Breast epithelium (tissue), 4 donors: ENCODE results near the gene PCAT6. TPM values are rescaled to one million over a fixed set of nuclear protein-coding genes. Genes with fewer than 3 reads are reported as not detected.
A peak's percentile ranks its signal among the peaks of the same experiment; 100 is the strongest.

Experiments
- DNase-seq, 2 donors: peaks; one replicate each; pipeline ENCODE4 v3.0.0-alpha.2; 2019; ENCODE audit warnings: low spot score in 2 of 2
- H3K27ac ChIP-seq, 2 donors: fragments of 200-600 bp; sonication (generic) in 1 of 2; one replicate each; pipeline ENCODE4 v1.5.1; 2016 to 2019; ENCODE audit warnings: mild to moderate bottlenecking in 1 of 2
- H3K27me3 ChIP-seq, 2 donors: fragments of 200-600 bp; sonication (generic) in 1 of 2; one replicate each; pipeline versions ENCODE4 v1.5.1 to v1.6.0; 2017 to 2019; ENCODE audit warnings: control low read depth in 1 of 2, mild to moderate bottlenecking in 1 of 2
- H3K36me3 ChIP-seq: fragments of 200-600 bp; one replicate; pipeline ENCODE4 v1.5.1; 2019
- H3K4me1 ChIP-seq, 2 donors: fragments of 200-600 bp; sonication (generic); one replicate each; pipeline ENCODE4 v1.5.1; 2016 to 2019; ENCODE audit warnings: control low read depth in 1 of 2
- H3K4me3 ChIP-seq, 3 donors: fragments of 200-600 bp; sonication (generic); 1 replicate in 2 of 3; 2 replicates in 1 of 3; pipeline ENCODE4 v1.5.1; 2016 to 2019; ENCODE audit warnings: mild to moderate bottlenecking in 3 of 3, moderate library complexity in 2 of 3
- H3K9me3 ChIP-seq, 2 donors: fragments of 200-600 bp; sonication (generic) in 1 of 2; one replicate each; pipeline ENCODE4 v1.5.1; 2016 to 2019; ENCODE audit warnings: control low read depth in 1 of 2
- POLR2A ChIP-seq: fragments of 450-650 bp; IDR thresholded peaks from one replicate; pipeline ENCODE4 v1.6.1; 2016; ENCODE audit warnings: antibody characterized with exemption, mild to moderate bottlenecking, moderate library complexity
- POLR2AphosphoS5 ChIP-seq, 3 donors: sonication (generic); formaldehyde crosslinking; IDR thresholded peaks; one replicate each; pipeline ENCODE4 v1.6.1; 2017; ENCODE audit warnings: antibody characterized with exemption in 3 of 3
- intact Hi-C: fragments of 100-400 bp; cut with DNase I; formaldehyde crosslinking; loops from one replicate; pipeline ENCODE4 v1.15.1; 2023; ENCODE audit warnings: low total_unique reads
- total RNA-seq, 3 donors: library from RNA; depleted of rRNA; stranded (reverse); fragments of >200 nt; gene quantifications; one replicate each; pipeline ENCODE4 v1.1.0, GENCODE V29; 2016
- TF ChIP-seq, protein P1 (sequence below), 3 donors: fragments of 450-650 bp; IDR thresholded peaks; one replicate each; pipeline ENCODE4 v1.5.1; 2016 to 2017; ENCODE audit warnings: antibody characterized with exemption in 3 of 3, mild to moderate bottlenecking in 3 of 3, moderate library complexity in 3 of 3

Gene PCAT6
- total RNA-seq, 3 donors from 2014 or later: 1.8 TPM; not detected in 2

DNA sequence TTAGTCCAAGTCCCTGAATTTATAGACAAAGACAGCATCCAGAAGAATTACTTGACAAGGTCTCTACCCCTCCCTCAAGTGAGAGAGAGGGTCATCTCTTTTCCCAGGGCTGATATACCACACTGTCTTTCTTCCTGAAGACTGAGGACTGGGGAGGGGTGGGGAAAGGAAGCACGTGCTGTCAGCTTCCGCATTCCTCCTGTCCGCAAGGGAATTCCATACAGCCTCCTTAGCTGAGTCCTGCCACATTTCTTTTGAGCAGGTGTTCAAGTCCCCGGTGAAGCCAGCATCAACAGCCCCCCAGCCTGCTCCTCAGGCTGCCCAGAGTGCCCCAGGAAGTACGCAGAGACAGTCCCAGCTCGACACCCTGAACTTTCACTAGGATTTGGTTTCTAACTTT, 34.2 kb downstream of the PCAT6 start:
- intact Hi-C loops: no loop called here
- Histone ChIP-seq H3K9me3 (no peaks in the 10 kb centered on the region), H3K36me3 (no peaks in the 10 kb centered on the region), H3K27me3 (no peaks in the 10 kb centered on the region), H3K4me1 (no peaks in the 10 kb centered on the region), H3K4me3 (no peak overlapping the region), H3K27ac (no peak overlapping the region)
- TF ChIP-seq, protein P1, sequence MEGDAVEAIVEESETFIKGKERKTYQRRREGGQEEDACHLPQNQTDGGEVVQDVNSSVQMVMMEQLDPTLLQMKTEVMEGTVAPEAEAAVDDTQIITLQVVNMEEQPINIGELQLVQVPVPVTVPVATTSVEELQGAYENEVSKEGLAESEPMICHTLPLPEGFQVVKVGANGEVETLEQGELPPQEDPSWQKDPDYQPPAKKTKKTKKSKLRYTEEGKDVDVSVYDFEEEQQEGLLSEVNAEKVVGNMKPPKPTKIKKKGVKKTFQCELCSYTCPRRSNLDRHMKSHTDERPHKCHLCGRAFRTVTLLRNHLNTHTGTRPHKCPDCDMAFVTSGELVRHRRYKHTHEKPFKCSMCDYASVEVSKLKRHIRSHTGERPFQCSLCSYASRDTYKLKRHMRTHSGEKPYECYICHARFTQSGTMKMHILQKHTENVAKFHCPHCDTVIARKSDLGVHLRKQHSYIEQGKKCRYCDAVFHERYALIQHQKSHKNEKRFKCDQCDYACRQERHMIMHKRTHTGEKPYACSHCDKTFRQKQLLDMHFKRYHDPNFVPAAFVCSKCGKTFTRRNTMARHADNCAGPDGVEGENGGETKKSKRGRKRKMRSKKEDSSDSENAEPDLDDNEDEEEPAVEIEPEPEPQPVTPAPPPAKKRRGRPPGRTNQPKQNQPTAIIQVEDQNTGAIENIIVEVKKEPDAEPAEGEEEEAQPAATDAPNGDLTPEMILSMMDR (IDR thresholded peaks at IDR 0.05): no peak
- TF ChIP-seq POLR2AphosphoS5 (IDR thresholded peaks at IDR 0.05): no peak
- DNase-seq: no peak

DNA sequence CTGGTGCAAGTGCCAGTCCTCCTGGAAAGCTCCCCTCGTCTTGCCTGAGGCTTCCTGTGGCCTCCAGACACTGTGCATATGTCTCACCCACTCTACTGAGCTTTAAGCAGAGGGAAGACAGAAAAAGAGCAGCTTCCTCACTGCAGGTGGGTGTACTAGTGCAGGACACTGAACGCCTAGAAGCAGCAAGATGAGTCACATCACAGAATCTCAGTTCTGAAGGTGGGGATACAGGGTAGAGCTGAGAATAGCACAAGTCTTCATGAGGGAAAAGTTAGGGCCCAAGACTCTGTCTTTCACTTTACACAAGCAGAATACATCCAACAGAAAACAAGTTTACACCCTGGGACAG, 37.4 kb downstream of the PCAT6 start:
- H3K4me1 ChIP-seq: no peaks in the 10 kb centered on the region
- TF ChIP-seq POLR2A (no peak), POLR2AphosphoS5 (IDR thresholded peaks at IDR 0.05) (no peak)
- TF ChIP-seq, protein P1 (IDR thresholded peaks at IDR 0.05): no peak
- no peaks in the 10 kb centered on the region for H3K27me3 ChIP-seq
- no peaks in the 10 kb centered on the region for H3K36me3 ChIP-seq
- H3K4me3 ChIP-seq: no peak overlapping the region
- intact Hi-C loops: no loop called here
- H3K27ac ChIP-seq: no peak overlapping the region
- H3K9me3 ChIP-seq: no peaks in the 10 kb centered on the region
- DNase-seq: no peak

DNA sequence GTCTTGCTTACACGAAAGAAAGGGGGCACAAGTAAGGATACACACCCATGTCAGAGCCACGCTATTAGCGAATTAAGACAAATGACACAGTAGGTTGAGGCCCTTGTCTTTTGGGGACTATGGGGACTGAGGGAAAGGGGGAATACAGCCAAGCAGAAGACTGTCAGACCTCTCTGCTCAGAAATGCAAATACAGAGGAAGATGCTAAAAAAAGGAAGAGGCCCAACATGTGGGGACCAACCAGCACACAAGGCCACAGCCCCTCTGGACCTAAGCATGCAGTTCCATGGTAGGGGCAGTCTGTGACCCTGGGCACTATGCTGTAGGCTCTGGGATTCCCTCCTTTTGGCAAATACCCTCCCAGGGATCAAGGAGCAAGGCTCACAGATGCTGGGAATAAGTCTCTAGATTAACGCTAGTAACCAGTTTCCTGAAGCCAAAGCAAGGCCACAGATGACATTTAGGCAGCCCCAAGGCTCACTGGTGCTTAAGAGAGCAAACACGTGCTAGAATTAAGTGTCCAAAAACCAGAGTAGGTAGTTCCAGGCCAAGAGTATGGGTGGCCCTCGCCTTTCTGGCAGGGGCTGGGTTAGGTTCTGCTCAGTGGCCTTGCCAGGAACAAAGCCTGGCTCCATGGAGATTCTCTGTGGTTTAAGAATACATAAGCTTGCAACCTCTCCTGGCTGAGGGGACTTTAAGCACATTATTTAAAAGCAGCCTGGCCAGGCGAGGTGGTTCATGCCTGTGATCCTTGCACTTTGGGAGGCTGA, 40.0 kb downstream of the PCAT6 start:
- intact Hi-C loops: no loop called here
- TF ChIP-seq POLR2AphosphoS5 (IDR thresholded peaks at IDR 0.05): no peak
- no peak for TF ChIP-seq POLR2A
- TF ChIP-seq, protein P1 (IDR thresholded peaks at IDR 0.05): no peak
- Histone ChIP-seq H3K27ac (no peak overlapping the region), H3K36me3 (no peaks in the 10 kb centered on the region), H3K9me3 (no peaks in the 10 kb centered on the region), H3K27me3 (no peaks in the 10 kb centered on the region), H3K4me3 (no peak overlapping the region), H3K4me1 (no peaks in the 10 kb centered on the region)
- DNase-seq: no peak

DNA sequence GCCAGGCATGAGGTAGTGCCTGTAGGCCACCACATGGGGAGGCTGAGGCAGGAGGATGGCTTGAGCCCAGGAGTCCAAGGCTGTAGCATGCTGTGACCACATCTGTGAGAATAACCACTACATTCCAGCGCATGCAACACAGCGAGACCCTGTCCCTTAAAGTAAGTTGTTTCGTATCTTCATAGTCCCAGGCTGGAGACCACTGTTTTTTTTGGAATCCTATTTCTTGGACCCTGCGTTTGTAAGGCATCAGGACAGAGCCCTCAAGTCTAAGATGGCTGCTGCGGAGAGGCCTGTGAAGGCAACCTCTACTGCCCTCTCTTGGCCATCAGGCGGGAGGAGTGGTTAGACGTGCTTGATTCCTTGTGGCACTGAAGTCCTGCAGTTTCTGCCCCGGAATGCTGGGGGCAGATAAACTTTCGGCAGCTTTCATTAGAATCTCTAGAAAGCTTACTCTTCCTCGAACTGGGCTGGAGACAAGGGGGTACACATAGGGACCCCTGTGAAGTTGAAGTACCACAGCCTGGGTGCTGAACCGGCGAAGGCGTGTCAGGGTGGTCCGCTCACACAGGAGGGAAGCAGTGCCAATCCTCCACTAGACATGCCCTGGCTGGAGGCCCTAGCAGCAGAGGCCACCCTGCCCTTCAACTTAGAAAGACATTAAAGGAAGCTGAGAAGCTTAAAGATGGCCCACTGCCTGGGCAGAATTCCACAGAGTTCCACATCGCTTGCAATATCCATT, 41.6 kb downstream of the PCAT6 start:
- DNase-seq: no peak
- TF ChIP-seq POLR2AphosphoS5 (IDR thresholded peaks at IDR 0.05): no peak
- TF ChIP-seq, protein P1 (IDR thresholded peaks at IDR 0.05): peak in 1 of 3 donors; percentile 17
- H3K36me3 ChIP-seq: no peaks in the 10 kb centered on the region

DNA sequence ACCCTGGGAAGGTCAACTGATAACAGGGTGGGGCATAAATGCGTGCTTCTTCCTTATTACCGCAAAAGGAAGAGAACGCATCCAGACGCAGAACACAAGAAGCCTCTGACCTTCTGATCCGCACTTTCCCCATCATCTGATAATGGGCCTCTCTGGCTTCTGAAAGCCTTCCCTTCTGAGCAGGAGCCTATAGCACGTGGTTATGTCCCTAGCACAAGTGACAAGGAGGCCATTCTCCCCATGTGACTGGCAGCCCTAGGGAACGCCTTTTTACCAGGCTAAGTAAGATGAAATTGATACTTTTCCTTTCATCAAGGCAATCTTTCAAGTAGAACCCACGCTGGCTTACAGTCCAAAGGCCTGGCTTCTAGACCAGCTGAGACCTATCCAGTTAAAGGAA, 44.0 kb downstream of the PCAT6 start:
- intact Hi-C loops: no loop called here

More for the DNA sequence above, 41.6 kb downstream of the PCAT6 start:
- Histone ChIP-seq H3K4me3 (no peak overlapping the region), H3K27me3 (no peaks in the 10 kb centered on the region), H3K27ac (no peak overlapping the region), H3K4me1 (no peaks in the 10 kb centered on the region), H3K9me3 (no peaks in the 10 kb centered on the region)
- intact Hi-C loops: no loop called here

More for the DNA sequence above, 44.0 kb downstream of the PCAT6 start:
- no peaks in the 10 kb centered on the region for H3K9me3 ChIP-seq
- H3K27ac ChIP-seq: no peak overlapping the region
- TF ChIP-seq POLR2A: no peak
- no peak for TF ChIP-seq POLR2AphosphoS5 (IDR thresholded peaks at IDR 0.05)
- TF ChIP-seq, protein P1 (IDR thresholded peaks at IDR 0.05): no peak
- no peak overlapping the region for H3K4me3 ChIP-seq
- no peaks in the 10 kb centered on the region for H3K36me3 ChIP-seq
- no peaks in the 10 kb centered on the region for H3K4me1 ChIP-seq
- no peaks in the 10 kb centered on the region for H3K27me3 ChIP-seq
- DNase-seq: no peak
